ENCODE results near the gene CCNI.

CCNI gene

GRCh38 chr4:77001907-77002306 is 73.9 kb downstream of the CCNI start:
- no peak for DNase-seq

GRCh38 chr4:76998251-76998901 is 77.4 kb downstream of the CCNI start:
- DNase-seq: no peak

- no peak for DNase-seq
These were observed 78.3 kb downstream of the CCNI start for GRCh38 chr4:76997532-76997931.
